Stimulated activated CD4-positive, alpha-beta T cell treated with anti-CD3 and anti-CD28 coated beads, Interleukin-15, amount 100 ng/mL, for 24 hours (primary cell): ENCODE data around the gene CPM.

ENCODE experiments used
- DNase-seq: peaks from one replicate; pipeline ENCODE4 v3.0.0-alpha.2; 2020

CPM gene

GRCh38 chr12:68873316-68873715 lies 59.7 kb downstream of the CPM start:
- DNase-seq = no peak

DNA sequence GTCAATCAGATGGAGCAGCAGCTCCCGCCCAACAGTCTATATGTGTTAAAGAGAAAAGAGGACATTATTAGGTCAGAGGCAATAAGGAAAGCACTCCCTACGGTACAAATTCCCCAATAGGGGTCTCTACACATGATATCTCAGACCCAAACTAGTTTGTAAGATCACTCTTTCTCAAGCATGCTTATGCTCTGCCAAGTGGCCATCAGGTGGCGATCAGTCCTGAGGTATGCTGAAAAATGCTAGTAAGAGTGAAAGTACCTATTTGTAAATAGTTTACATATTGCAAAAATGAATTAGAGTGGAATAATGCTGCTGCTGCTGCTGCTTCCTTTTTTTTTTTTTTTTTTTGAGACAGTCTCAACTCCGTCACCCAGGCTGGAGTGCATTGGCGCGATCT lies 61.0 kb downstream of the CPM start:
- DNase-seq = peak; percentile 25

DNA sequence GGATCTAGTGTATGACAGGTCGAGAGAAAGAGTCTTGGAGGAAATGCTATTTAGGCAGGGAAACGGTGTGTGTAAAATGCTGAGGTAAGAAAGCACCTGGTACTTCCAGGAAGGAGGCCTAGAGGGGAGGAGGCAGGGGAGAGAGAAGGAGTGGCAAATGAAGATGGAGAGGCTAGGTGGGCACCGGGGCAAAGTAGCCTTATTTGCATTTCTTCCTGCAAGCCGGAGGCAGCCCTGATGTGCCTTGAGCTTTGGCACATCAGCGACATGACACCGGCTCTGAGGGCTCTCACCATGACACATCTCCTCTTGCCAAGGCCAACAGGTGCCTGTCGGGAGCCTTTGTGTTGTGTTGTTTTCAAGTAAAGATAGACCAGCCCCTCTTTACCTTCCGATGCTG lies 61.6 kb downstream of the CPM start:
- DNase-seq = no peak

- no peak for DNase-seq
These were observed 62.5 kb downstream of the CPM start for GRCh38 chr12:68870443-68870842.

DNA sequence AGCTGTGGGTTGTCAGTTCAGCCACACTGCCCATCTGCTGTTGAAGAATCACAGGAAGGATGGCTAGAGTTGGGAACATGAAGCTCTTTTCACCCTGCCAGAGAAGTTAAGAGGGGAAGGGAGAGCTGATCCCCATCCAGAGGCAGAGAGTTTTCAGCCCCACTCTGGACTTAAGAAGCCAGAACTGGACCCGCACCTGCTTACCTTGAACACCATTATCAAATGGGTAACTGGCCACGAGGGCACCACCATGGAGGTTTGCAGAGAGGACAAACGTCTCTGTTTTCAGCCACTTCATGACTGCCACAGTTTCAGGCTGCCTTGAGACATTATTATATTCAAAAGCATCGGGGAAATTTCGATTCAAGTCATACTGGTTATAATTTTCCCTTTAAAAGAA lies 63.0 kb downstream of the CPM start:
- no peak for DNase-seq

DNA sequence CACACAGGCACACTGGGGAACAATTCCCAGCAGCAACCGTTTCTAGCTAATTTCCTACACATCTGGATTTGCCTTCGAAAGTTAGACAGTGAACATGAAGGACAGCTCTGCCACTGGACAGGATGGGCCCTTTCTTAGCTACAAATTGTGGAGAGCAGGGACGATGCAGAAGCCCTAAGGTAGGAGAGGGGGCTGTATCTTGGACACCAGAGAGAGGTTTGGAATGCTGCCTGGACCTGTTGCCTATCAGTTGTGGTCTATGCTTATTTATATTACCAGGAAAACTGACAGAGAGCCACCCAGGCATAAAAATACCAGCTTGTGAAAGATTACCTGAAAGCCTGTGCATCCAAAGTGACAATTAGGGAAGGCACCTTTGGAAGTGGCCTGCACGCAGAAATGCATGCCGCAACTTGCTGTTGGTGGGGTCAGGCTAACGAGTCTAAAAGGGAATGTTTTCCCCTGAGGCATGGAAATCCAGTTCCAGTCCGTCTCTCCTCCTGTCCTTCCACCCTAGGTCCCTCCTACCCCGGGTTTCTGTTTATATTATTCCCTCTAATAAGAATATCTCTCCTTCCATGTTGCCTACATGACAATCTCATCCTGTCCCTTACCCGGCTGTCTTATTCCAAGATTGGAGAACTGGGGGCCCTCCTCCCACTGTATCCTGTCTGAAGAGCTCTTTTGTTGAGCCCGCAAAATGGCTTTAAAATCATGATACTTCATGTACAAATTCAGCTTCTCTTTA lies 64.8 kb downstream of the CPM start:
- DNase-seq = no peak

GRCh38 chr12:68867606-68868005 lies 65.4 kb downstream of the CPM start:
- DNase-seq = no peak

DNA sequence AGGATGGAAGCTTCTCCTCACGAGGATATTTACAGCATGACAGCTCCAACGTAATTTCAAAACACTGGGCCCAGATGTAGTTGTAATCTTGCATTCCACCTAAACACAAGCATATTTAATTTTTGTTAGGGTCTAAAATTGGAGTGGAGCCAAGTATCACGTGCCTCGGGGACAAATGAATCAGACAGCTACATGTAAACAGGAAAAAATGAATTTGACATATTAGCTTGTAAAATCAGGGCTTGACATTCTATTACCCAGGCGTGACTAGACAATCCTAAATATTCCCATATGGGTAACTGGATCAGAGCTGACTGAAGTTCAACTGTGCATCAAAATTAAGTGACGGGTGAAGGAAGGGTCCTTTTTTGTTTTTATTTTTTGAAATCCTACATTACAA lies 66.0 kb downstream of the CPM start:
- DNase-seq = no peak

- DNase-seq = no peak
These were observed 67.4 kb downstream of the CPM start for GRCh38 chr12:68865399-68866164.

DNA sequence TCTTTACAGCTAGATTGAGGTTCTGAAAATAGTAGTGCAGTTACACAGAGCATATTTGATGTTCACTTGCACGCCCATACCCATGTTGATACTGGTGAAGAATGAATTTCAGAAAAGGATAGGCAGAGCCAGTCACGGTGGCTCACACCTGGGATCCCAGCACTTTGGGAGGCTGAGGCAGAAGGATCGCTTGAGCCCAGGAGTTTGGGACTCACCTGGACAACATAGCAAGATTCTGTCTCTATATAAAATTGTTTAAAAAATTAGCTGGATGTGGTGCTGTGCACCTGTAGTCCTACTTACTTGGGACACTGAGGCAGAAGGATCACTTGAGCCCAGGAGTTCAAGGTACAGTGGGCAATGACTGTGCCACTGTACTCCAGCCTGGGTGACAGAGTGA lies 68.4 kb downstream of the CPM start:
- no peak for DNase-seq

GRCh38 chr12:68863886-68864454 lies 69.0 kb downstream of the CPM start:
- peak; percentile 20 for DNase-seq

GRCh38 chr12:68863109-68863770 lies 69.7 kb downstream of the CPM start:
- no peak for DNase-seq

GRCh38 chr12:68861890-68862289 lies 71.1 kb downstream of the CPM start:
- DNase-seq = no peak

- no peak for DNase-seq
These were observed 76.5 kb downstream of the CPM start for GRCh38 chr12:68856510-68856909.

- DNase-seq = no peak
These were observed 77.2 kb downstream of the CPM start for GRCh38 chr12:68855771-68856170.

GRCh38 chr12:68855111-68855510 lies 77.9 kb downstream of the CPM start:
- DNase-seq = no peak

- DNase-seq = no peak
These were observed 78.4 kb downstream of the CPM start for GRCh38 chr12:68854554-68854953.

DNA sequence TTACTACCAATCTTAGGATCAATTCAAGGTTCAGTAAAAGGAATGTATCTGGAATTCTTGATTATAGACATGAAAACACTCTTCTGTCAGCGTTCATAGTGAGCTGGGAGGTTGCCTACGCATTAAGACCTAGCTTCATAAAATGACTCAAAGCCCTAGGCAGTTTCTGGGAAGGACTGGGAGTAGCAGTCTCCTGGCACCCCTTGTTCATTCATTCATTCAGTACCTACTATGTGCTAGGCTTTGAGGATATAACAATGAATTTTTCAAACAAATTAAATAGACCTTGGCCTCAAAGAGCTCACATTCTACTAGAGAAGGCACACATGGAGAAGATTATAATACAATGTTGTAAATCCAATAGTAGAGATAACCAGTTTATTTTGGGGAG lies 78.9 kb downstream of the CPM start:
- no peak for DNase-seq

- no peak for DNase-seq
These were observed 79.4 kb downstream of the CPM start for GRCh38 chr12:68853396-68854077.

GRCh38 chr12:68851592-68852306 lies 81.2 kb downstream of the CPM start:
- no peak for DNase-seq

GRCh38 chr12:68850390-68850789 lies 82.6 kb downstream of the CPM start:
- no peak for DNase-seq

- DNase-seq = no peak
These were observed 86.2 kb downstream of the CPM start for GRCh38 chr12:68846811-68847210.
